ENCODE data around the gene G6PC2.

Gene G6PC2

GRCh38 chr2:168912466-168912865, 11.4 kb downstream of the G6PC2 start:
- Histone ChIP-seq H3K9me2 (replicated peaks; ENCODE audit: insufficient read depth, low read length) (no peaks in the 10 kb centered on the region), H3K9me3 (replicated peaks; ENCODE audit: insufficient read depth, low read length) (no peaks in the 10 kb centered on the region), H3K4me1 (ENCODE audit: low read length) (peaks cover 8% of the 10 kb centered on the region), H3K79me2 (ENCODE audit: low read length) (no peaks in the 10 kb centered on the region), H3K27me3 (replicated peaks; ENCODE audit: insufficient read depth, low read length) (no peaks in the 10 kb centered on the region), H3K27ac (ENCODE audit: low read length) (no peak overlapping the region), H2AFZ (ENCODE audit: low read length) (no peak overlapping the region), H3K9ac (ENCODE audit: low read length) (no peak overlapping the region), H4K20me1 (ENCODE audit: insufficient read depth, low read length) (no peaks in the 10 kb centered on the region), H3K36me3 (replicated peaks; ENCODE audit: insufficient read depth, low read length) (no peaks in the 10 kb centered on the region), H3K4me2 (ENCODE audit: low read depth, low read length) (no peak overlapping the region), H3F3A (ENCODE audit: insufficient read depth, low read length) (no peaks in the 10 kb centered on the region), H3K4me3 (ENCODE audit: low read length) (no peak overlapping the region)
- DNase-seq = no peak
- TF ChIP-seq EZH2phosphoT487 (IDR thresholded peaks at IDR 0.05; ENCODE audit: low read length) = no peak
- TF ChIP-seq CTCF (IDR thresholded peaks at IDR 0.05; ENCODE audit: low read length) = no peak
- no peak for TF ChIP-seq EZH2 (optimal IDR thresholded peaks at IDR 0.05; ENCODE audit: low read depth, low read length)

- DNase-seq = no peak
- H3K9ac ChIP-seq (ENCODE audit: low read length) = no peak overlapping the region
- no peaks in the 10 kb centered on the region for H3F3A ChIP-seq (ENCODE audit: insufficient read depth, low read length)
- peaks cover 8% of the 10 kb centered on the region for H3K4me1 ChIP-seq (ENCODE audit: low read length)
- H3K36me3 ChIP-seq (replicated peaks; ENCODE audit: insufficient read depth, low read length) = no peaks in the 10 kb centered on the region
- H3K27ac ChIP-seq (ENCODE audit: low read length) = no peak overlapping the region
- H3K9me2 ChIP-seq (replicated peaks; ENCODE audit: insufficient read depth, low read length) = no peaks in the 10 kb centered on the region
- TF ChIP-seq EZH2phosphoT487 (IDR thresholded peaks at IDR 0.05; ENCODE audit: low read length) (no peak), CTCF (IDR thresholded peaks at IDR 0.05; ENCODE audit: low read length) (no peak), EZH2 (optimal IDR thresholded peaks at IDR 0.05; ENCODE audit: low read depth, low read length) (no peak)
- no peak overlapping the region for H3K4me2 ChIP-seq (ENCODE audit: low read depth, low read length)
- H3K4me3 ChIP-seq (ENCODE audit: low read length) = no peak overlapping the region
- H3K9me3 ChIP-seq (replicated peaks; ENCODE audit: insufficient read depth, low read length) = no peaks in the 10 kb centered on the region
- H2AFZ ChIP-seq (ENCODE audit: low read length) = no peak overlapping the region
- H3K79me2 ChIP-seq (ENCODE audit: low read length) = no peaks in the 10 kb centered on the region
- H3K27me3 ChIP-seq (replicated peaks; ENCODE audit: insufficient read depth, low read length) = no peaks in the 10 kb centered on the region
- no peaks in the 10 kb centered on the region for H4K20me1 ChIP-seq (ENCODE audit: insufficient read depth, low read length)
Measured at GRCh38 chr2:168912901-168913369, 11.8 kb downstream of the G6PC2 start.

GRCh38 chr2:168913495-168913894, 12.4 kb downstream of the G6PC2 start:
- no peak overlapping the region for H2AFZ ChIP-seq (ENCODE audit: low read length)
- no peaks in the 10 kb centered on the region for H3K36me3 ChIP-seq (replicated peaks; ENCODE audit: insufficient read depth, low read length)
- no peaks in the 10 kb centered on the region for H3K79me2 ChIP-seq (ENCODE audit: low read length)
- H3K9me3 ChIP-seq (replicated peaks; ENCODE audit: insufficient read depth, low read length) = no peaks in the 10 kb centered on the region
- H3K4me3 ChIP-seq (ENCODE audit: low read length) = no peak overlapping the region
- no peak overlapping the region for H3K9ac ChIP-seq (ENCODE audit: low read length)
- H3K4me1 ChIP-seq (ENCODE audit: low read length) = peaks cover 8% of the 10 kb centered on the region
- TF ChIP-seq EZH2 (optimal IDR thresholded peaks at IDR 0.05; ENCODE audit: low read depth, low read length) (no peak), EZH2phosphoT487 (IDR thresholded peaks at IDR 0.05; ENCODE audit: low read length) (no peak), CTCF (IDR thresholded peaks at IDR 0.05; ENCODE audit: low read length) (no peak)
- H3K9me2 ChIP-seq (replicated peaks; ENCODE audit: insufficient read depth, low read length) = no peaks in the 10 kb centered on the region
- DNase-seq = no peak
- no peaks in the 10 kb centered on the region for H4K20me1 ChIP-seq (ENCODE audit: insufficient read depth, low read length)
- H3K27me3 ChIP-seq (replicated peaks; ENCODE audit: insufficient read depth, low read length) = no peaks in the 10 kb centered on the region
- H3K4me2 ChIP-seq (ENCODE audit: low read depth, low read length) = no peak overlapping the region
- no peaks in the 10 kb centered on the region for H3F3A ChIP-seq (ENCODE audit: insufficient read depth, low read length)
- no peak overlapping the region for H3K27ac ChIP-seq (ENCODE audit: low read length)
